ENCODE data around the gene OLIG2.

OLIG2 gene

DNA sequence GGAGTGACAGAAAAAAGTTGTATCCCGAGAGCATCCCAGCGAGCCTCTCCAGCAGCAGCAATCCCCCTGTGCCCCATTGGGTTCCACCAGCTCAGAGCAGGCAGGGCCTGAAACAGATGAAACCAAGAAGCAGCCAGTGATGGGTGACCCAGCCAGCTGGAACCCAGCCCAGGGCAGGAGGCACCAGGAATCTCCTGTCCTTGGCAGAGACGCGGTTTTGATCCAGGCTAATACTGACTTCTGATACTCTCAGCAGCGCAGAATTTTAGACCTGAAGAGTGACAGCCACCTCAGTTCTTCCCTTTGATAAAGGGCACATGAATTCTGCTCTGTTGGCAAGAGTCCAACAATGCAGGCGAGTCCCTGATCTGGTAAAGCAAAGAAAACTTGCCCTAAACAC lies 32.8 kb downstream of the OLIG2 start:
- H3K27ac ChIP-seq (ENCODE audit: low read length) = no peak overlapping the region
- no peaks in the 10 kb centered on the region for H3K4me1 ChIP-seq (ENCODE audit: control insufficient read depth, low read depth, low read length)
- no peak overlapping the region for H3K4me3 ChIP-seq (ENCODE audit: low read length)
- H3K9me3 ChIP-seq (ENCODE audit: control insufficient read depth, low read depth, low read length) = no peaks in the 10 kb centered on the region
- H3K36me3 ChIP-seq (ENCODE audit: control insufficient read depth, low read depth, low read length) = no peaks in the 10 kb centered on the region
- peaks cover 35% of the 10 kb centered on the region for H3K27me3 ChIP-seq (ENCODE audit: control insufficient read depth, insufficient read depth, low read length)
- no peak overlapping the region for H3K9ac ChIP-seq (ENCODE audit: low read length)

DNA sequence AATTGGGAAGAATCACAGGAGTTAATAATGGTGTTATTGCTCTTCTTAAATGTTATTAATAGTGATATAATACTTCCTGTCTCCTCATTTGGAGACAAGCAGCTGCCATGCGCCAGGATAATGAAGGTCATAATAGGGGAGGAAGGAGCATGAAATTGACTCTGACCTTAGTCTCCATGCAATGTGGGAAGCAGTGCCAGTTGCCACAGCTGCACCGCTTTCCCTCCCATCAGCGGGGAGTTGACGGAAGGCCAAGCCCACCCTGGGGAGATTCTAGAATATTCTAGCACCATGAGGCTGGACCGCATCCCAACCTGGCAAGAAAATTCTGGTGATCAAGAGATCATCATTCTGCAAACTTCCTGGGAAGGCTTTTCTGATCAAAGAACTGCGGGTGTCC lies 33.2 kb downstream of the OLIG2 start:
- Histone ChIP-seq H3K4me3 (ENCODE audit: low read length) (no peak overlapping the region), H3K9ac (ENCODE audit: low read length) (no peak overlapping the region), H3K27ac (ENCODE audit: low read length) (no peak overlapping the region), H3K9me3 (ENCODE audit: control insufficient read depth, low read depth, low read length) (no peaks in the 10 kb centered on the region), H3K27me3 (ENCODE audit: control insufficient read depth, insufficient read depth, low read length) (peaks cover 39% of the 10 kb centered on the region), H3K36me3 (ENCODE audit: control insufficient read depth, low read depth, low read length) (no peaks in the 10 kb centered on the region), H3K4me1 (ENCODE audit: control insufficient read depth, low read depth, low read length) (peaks cover 2% of the 10 kb centered on the region)

DNA sequence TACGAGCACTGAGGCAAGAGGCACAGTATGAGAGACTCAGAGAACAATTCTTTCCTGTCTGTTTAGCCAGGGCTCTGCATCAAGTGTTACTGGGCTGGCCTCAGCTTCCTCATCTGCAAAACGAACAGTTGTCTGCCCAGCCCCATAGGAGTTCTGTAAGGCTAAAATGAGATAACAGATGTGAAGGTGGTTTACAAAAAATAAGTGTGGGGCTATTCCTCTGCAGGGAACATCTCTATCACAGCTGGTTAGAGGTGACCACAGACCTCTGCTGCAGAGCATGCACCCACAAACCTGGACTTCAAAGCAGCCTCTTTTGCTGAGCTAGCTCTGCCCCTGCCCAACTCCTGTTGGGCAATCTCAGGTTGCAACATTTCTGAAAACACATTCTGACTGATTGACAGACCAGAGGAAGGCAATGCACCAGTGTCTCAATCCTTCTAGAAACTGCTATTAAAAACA lies 33.7 kb downstream of the OLIG2 start:
- no peak overlapping the region for H3K9ac ChIP-seq (ENCODE audit: low read length)
- no peaks in the 10 kb centered on the region for H3K9me3 ChIP-seq (ENCODE audit: control insufficient read depth, low read depth, low read length)
- H3K36me3 ChIP-seq (ENCODE audit: control insufficient read depth, low read depth, low read length) = no peaks in the 10 kb centered on the region
- peaks cover 6% of the 10 kb centered on the region for H3K4me1 ChIP-seq (ENCODE audit: control insufficient read depth, low read depth, low read length)
- no peak overlapping the region for H3K4me3 ChIP-seq (ENCODE audit: low read length)
- no peak overlapping the region for H3K27ac ChIP-seq (ENCODE audit: low read length)
- H3K27me3 ChIP-seq (ENCODE audit: control insufficient read depth, insufficient read depth, low read length) = peaks cover 42% of the 10 kb centered on the region

DNA sequence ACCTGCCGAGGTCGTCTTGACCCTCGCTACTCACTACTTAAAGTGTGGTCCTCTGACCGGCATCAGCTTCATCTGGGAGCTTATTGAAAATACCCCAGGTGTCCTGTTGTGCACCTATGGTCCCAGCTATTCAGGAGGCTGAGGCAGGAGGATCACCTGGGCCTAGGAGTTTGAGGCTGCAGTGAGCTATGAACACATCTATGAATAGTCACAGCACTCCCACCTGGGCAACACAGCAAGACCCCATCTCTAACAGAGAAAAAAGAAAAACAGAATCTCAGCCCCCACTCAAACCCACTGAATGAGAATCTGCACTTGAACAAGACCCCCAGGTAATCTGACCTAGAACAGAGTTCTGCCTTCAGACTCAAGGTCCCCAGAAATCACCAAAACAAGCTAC lies 35.5 kb downstream of the OLIG2 start:
- Histone ChIP-seq H3K36me3 (ENCODE audit: control insufficient read depth, low read depth, low read length) (no peaks in the 10 kb centered on the region), H3K27ac (ENCODE audit: low read length) (no peak overlapping the region), H3K27me3 (ENCODE audit: control insufficient read depth, insufficient read depth, low read length) (peaks cover 57% of the 10 kb centered on the region), H3K9me3 (ENCODE audit: control insufficient read depth, low read depth, low read length) (no peaks in the 10 kb centered on the region), H3K4me3 (ENCODE audit: low read length) (no peak overlapping the region), H3K4me1 (ENCODE audit: control insufficient read depth, low read depth, low read length) (peaks cover 12% of the 10 kb centered on the region), H3K9ac (ENCODE audit: low read length) (no peak overlapping the region)

DNA sequence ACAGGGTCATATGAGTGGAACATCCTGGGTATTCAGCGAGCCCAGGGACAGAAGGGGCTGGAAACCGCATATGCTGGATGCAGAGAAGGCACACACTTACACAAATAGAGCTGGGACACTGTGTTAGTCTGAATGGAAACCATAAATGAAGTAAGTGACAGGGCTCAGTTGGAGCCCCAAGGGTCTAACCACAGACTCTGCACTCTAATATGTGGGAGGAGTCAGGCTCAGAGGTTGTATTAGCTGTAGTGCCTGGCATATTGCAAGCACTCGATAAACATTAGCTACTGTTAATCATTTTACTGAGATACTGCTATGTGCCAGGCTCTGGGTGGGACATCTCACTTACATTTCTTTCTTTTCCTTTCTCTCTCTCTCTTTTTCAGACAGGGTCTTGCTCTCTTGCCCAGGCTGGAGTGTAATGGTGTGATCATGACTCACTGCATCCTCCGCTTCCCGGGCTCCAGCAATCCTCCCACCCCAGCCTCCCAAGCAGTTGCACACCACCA lies 37.7 kb downstream of the OLIG2 start:
- Histone ChIP-seq H3K4me1 (ENCODE audit: control insufficient read depth, low read depth, low read length) (peaks cover 12% of the 10 kb centered on the region), H3K27me3 (ENCODE audit: control insufficient read depth, insufficient read depth, low read length) (peaks cover 75% of the 10 kb centered on the region), H3K9ac (ENCODE audit: low read length) (no peak overlapping the region), H3K9me3 (ENCODE audit: control insufficient read depth, low read depth, low read length) (no peaks in the 10 kb centered on the region), H3K4me3 (ENCODE audit: low read length) (no peak overlapping the region), H3K27ac (ENCODE audit: low read length) (no peak overlapping the region), H3K36me3 (ENCODE audit: control insufficient read depth, low read depth, low read length) (no peaks in the 10 kb centered on the region)

DNA sequence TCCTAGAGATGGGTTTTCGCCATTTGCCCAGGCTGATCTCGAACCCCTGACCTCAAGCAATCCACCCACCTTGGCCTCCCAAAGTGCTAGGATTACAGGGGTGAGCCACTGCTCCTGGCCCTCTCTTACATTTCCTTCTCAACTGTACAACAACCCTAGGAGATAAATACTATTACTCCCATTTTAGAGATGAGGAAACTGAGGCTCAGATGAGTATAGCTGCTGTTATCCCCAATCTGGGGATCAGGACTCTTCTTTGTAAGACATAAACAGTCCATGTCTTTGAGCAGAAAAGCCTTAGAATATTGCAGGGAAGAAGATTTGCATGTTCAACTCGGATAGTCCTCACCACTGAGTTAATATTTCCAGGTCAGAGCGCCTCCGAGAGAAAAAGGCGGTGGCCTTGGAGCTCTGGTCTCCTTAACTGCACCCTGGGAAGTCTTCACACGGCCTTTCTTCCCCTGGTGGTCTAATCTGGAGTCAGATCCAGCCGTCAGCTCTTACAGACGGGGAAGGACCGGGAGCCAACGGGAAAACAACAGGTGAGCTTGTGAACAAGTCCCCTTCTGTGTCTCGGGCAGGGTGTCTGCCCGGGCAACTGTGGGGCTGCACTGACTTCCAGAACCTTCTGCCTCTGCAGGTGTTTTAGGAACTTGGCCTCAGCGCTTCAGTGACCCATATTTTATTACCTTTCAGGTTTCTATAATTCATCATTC lies 38.3 kb downstream of the OLIG2 start:
- Histone ChIP-seq H3K27me3 (ENCODE audit: control insufficient read depth, insufficient read depth, low read length) (peaks cover 75% of the 10 kb centered on the region), H3K4me1 (ENCODE audit: control insufficient read depth, low read depth, low read length) (peaks cover 12% of the 10 kb centered on the region), H3K9me3 (ENCODE audit: control insufficient read depth, low read depth, low read length) (peaks cover under 1% of the 10 kb centered on the region), H3K27ac (ENCODE audit: low read length) (no peak overlapping the region), H3K9ac (ENCODE audit: low read length) (no peak overlapping the region), H3K4me3 (ENCODE audit: low read length) (peak overlapping the region; percentile 9), H3K36me3 (ENCODE audit: control insufficient read depth, low read depth, low read length) (no peaks in the 10 kb centered on the region)

DNA sequence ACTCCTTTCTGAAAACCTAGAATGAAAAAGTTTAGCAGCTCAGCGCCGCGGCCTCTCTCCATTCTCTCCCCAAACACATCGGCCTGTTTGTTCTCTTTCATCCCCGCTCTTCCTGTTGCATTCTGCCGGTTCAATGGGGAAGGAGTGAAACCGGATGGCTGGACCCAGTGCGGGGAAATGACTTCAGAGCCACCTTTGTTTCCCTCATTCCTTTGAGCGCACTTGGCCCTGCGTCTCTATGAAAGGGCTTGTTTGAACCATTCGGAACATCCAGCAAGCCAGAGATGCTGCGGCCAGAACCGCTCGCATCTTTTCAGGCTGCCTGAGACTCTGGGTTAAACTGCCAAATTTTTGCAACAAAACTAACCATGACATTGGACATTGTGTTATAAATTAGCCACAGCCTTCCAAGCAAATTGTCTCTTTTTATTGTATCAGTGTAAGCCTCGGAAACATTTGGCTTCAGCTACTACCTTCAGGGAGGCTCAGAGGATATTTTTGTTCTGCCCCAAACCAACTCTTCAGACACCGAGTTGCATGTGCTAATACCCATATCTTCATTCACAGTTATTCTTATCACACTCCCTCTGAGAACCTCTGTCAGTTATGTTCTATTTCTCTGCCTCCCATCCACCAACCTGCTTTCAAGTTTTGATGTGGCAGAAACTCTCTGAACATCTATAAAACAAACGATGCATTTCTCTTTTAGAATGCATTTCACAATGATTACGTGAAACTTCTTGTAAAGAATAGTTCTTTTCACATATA lies 39.1 kb downstream of the OLIG2 start:
- H3K9me3 ChIP-seq (ENCODE audit: control insufficient read depth, low read depth, low read length) = peaks cover 5% of the 10 kb centered on the region
- no peaks in the 10 kb centered on the region for H3K36me3 ChIP-seq (ENCODE audit: control insufficient read depth, low read depth, low read length)
- H3K27me3 ChIP-seq (ENCODE audit: control insufficient read depth, insufficient read depth, low read length) = peaks cover 75% of the 10 kb centered on the region
- H3K4me3 ChIP-seq (ENCODE audit: low read length) = peak overlapping the region; percentile 9
- H3K9ac ChIP-seq (ENCODE audit: low read length) = no peak overlapping the region
- peaks cover 12% of the 10 kb centered on the region for H3K4me1 ChIP-seq (ENCODE audit: control insufficient read depth, low read depth, low read length)
- H3K27ac ChIP-seq (ENCODE audit: low read length) = no peak overlapping the region

DNA sequence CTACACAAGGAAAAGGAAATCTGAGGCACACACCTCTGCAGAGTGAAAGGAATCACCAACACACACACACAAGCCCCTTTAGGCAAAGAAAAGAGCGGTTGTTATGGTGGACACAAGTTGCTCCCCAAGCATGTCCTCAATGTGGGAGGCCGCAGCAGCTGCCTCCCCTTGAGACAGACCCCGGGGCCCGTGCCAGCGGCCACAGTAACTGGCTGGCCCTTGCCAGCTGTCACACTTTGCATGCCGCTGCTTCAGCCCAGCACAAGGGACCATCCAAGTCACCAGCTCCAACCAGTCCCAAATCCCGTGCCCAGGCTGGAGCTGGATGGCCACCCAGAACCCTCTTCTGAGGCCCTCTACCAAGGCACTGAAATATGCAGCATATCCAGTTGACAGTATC lies 41.3 kb downstream of the OLIG2 start:
- H3K4me1 ChIP-seq (ENCODE audit: control insufficient read depth, low read depth, low read length) = peaks cover 17% of the 10 kb centered on the region
- H3K27me3 ChIP-seq (ENCODE audit: control insufficient read depth, insufficient read depth, low read length) = peaks cover 89% of the 10 kb centered on the region
- H3K9ac ChIP-seq (ENCODE audit: low read length) = no peak overlapping the region
- no peak overlapping the region for H3K27ac ChIP-seq (ENCODE audit: low read length)
- no peak overlapping the region for H3K4me3 ChIP-seq (ENCODE audit: low read length)
- peaks cover 5% of the 10 kb centered on the region for H3K9me3 ChIP-seq (ENCODE audit: control insufficient read depth, low read depth, low read length)
- no peaks in the 10 kb centered on the region for H3K36me3 ChIP-seq (ENCODE audit: control insufficient read depth, low read depth, low read length)

DNA sequence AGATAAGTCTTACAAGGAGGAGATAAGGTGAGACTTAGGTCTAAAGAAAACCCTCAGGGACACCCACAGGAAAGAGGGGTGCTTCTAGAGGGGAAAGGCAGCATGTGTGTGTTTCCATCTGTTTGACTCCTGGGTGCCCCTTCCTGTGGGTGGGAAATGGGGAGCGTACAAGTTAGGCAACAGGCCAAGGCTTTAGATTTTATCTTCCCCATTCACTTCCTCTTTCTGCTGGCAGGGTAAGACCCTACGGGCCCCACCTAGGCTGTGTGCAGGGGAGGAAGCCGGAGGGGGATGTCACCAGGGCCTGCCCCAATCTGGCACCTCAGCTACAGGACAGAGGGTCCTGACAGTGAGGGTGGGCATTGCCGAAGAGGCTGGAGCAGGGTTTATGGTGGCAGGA lies 41.7 kb downstream of the OLIG2 start:
- Histone ChIP-seq H3K9ac (ENCODE audit: low read length) (no peak overlapping the region), H3K36me3 (ENCODE audit: control insufficient read depth, low read depth, low read length) (no peaks in the 10 kb centered on the region), H3K4me1 (ENCODE audit: control insufficient read depth, low read depth, low read length) (peaks cover 21% of the 10 kb centered on the region), H3K9me3 (ENCODE audit: control insufficient read depth, low read depth, low read length) (peaks cover 5% of the 10 kb centered on the region), H3K27me3 (ENCODE audit: control insufficient read depth, insufficient read depth, low read length) (peaks cover 93% of the 10 kb centered on the region), H3K4me3 (ENCODE audit: low read length) (no peak overlapping the region), H3K27ac (ENCODE audit: low read length) (no peak overlapping the region)

DNA sequence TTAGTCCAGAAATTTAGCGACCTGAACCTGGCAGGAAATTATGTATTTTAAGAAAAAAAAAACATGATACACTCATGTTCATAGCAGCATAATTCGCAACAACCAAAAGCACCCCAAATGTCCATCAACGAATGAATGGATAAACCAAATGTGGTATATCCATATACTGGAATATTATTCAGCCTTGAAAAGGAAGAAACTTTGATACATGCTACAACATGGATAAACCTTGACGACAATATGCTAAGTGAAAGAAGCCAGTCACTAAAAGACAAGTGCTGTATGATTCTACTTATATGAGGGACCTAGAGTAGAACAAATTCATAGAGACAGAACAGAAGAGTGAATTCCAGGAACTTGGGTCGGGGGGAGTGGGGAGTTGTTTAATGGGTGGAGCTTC lies 43.5 kb downstream of the OLIG2 start:
- Histone ChIP-seq H3K36me3 (ENCODE audit: control insufficient read depth, low read depth, low read length) (no peaks in the 10 kb centered on the region), H3K9ac (ENCODE audit: low read length) (no peak overlapping the region), H3K4me3 (ENCODE audit: low read length) (no peak overlapping the region), H3K27ac (ENCODE audit: low read length) (no peak overlapping the region), H3K27me3 (ENCODE audit: control insufficient read depth, insufficient read depth, low read length) (peaks cover 99% of the 10 kb centered on the region), H3K4me1 (ENCODE audit: control insufficient read depth, low read depth, low read length) (peaks cover 25% of the 10 kb centered on the region), H3K9me3 (ENCODE audit: control insufficient read depth, low read depth, low read length) (peaks cover 5% of the 10 kb centered on the region)

DNA sequence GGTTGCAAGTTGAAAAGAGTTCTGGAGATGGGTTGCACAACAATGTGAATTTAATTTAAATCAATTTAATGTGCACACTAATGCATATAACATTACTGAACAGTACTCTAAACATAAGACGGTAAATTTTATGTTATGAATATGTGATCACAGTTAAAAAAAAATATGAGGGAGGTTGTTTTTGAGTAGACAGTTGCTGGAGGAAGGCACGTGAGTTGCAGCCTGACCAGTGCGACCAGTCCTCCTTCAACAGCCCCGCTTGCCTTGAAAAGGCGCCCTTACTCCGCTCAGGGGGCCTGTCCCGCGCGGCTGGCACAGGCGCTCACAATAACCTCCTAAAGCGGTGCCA lies 43.9 kb downstream of the OLIG2 start:
- Histone ChIP-seq H3K27ac (ENCODE audit: low read length) (no peak overlapping the region), H3K4me3 (ENCODE audit: low read length) (no peak overlapping the region), H3K27me3 (ENCODE audit: control insufficient read depth, insufficient read depth, low read length) (peaks cover 99% of the 10 kb centered on the region), H3K9me3 (ENCODE audit: control insufficient read depth, low read depth, low read length) (peaks cover 5% of the 10 kb centered on the region), H3K4me1 (ENCODE audit: control insufficient read depth, low read depth, low read length) (peaks cover 26% of the 10 kb centered on the region), H3K9ac (ENCODE audit: low read length) (no peak overlapping the region), H3K36me3 (ENCODE audit: control insufficient read depth, low read depth, low read length) (no peaks in the 10 kb centered on the region)

Data from iPS-18a (cell line).